ENCODE data around the gene GLUL. TPM values are rescaled to one million over a fixed set of nuclear protein-coding genes. Genes with fewer than 3 reads are reported as not detected.

Gene GLUL
- total and polyA plus RNA-seq, 2 donors (not counting 1 experiment from before 2014, with no cell fraction given): 38.9 to 44.2 TPM

DNA sequence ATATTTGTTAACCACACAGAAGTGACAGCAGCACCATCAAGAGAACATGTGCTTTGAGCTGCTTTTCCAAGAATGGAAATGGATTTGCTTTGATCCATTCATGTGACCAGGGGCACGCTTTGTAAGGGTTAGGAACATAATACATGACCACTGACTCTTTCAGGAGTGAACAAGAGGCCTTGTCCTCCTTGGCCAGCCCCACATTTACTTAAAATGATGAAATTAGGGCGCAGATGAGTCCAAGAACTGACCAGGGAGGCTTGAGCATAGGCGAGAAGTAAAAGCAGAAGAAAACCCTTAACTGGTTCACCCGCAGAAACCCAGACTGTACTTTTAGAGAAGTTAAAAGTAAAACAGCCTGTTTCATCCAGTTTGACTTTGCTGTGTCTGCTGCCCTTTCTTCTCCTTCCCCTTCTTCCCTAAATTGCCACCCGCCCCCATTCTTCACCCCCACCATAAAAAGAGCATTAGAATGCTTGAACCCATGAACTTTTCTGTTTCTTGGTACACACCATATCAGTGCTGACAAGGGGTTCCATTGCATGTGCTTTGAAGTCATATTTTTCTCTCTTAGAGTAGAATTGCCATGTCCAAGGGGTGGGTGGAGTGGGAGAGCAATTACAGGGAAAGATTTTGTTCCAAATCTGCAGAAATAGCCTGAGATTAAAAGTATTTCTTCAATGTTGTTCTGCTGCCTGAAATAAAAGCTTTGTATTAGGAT, 2.6 kb upstream of the GLUL start:
- Mint-ChIP-seq H3K4me3 (no peak overlapping the region), H3K27ac (no peak overlapping the region)
- intact Hi-C loops (cut with micrococcal nuclease): loop anchor here (5.0 kb wide), 3 partner anchors 62 to 1762 kb away; partner anchors contain the start of genes RGS16 and XPR1

More for the DNA sequence above, 2.6 kb upstream of the GLUL start:
- POLR2A ChIA-PET: no interaction called here
- peaks cover 22 to 35% of the 10 kb centered on the region in 2 donors for H3K4me1 ChIP-seq (ENCODE audit: control insufficient read depth in 2 of 2, insufficient read depth in 2 of 2, low read length in 2 of 2)
- H3K4me3 ChIP-seq (ENCODE audit: control extremely low read depth in 1 of 5, extremely low read depth in 1 of 5, insufficient read depth in 1 of 5, low read depth in 2 of 5, low read length in 4 of 5): peak overlapping the region in 1 of 5 experiments; percentile 21
- CTCF ChIA-PET: interaction anchor here (0.6 to 11.0 kb wide), 4 partner anchors 17 to 309 kb away, joined by 3 to 378 read pairs (median 24); no protein-coding TSS in a partner anchor
- H4K20me1 ChIP-seq (ENCODE audit: control insufficient read depth, insufficient read depth, low read length, poor library complexity, severe bottlenecking): no peaks in the 10 kb centered on the region
- H3K27me3 ChIP-seq (replicated peaks in 1 of 4; ENCODE audit: control extremely low read depth in 1 of 4, control insufficient read depth in 3 of 4, insufficient read depth in 4 of 4, low read length in 3 of 4): peaks cover 0 to 17% (median 6%) of the 10 kb centered on the region in 4 experiments
- no peak for TF ChIP-seq EZH2 (IDR thresholded peaks at IDR 0.05; ENCODE audit: borderline replicate concordance, insufficient read depth, low read depth, low read length, poor library complexity, severe bottlenecking)
- no peak for TF ChIP-seq CTCF (IDR thresholded peaks at IDR 0.05)
- no peak for ATAC-seq (ENCODE audit: low read depth)
- no peak overlapping the region for H2AFZ ChIP-seq (ENCODE audit: insufficient read depth, low read depth, low read length, poor library complexity, severe bottlenecking)
- no peak for DNase-seq
- H3K9me3 ChIP-seq (ENCODE audit: control extremely low read depth in 1 of 3, control insufficient read depth in 2 of 3, insufficient read depth in 1 of 3, low read length in 2 of 3): no peaks in the 10 kb centered on the region
- H3K9me3 Mint-ChIP-seq (ENCODE audit: insufficient read depth): no peaks in the 10 kb centered on the region
- peaks cover 30% of the 10 kb centered on the region for H3K4me1 Mint-ChIP-seq
- peaks cover 4% of the 10 kb centered on the region for H3K27me3 Mint-ChIP-seq
- WGBS (ENCODE audit: insufficient coverage): 33% methylated on average over 3 of the region's 5 CpGs
- H3K9ac ChIP-seq (ENCODE audit: low read length): no peak overlapping the region
- H3K79me2 ChIP-seq (ENCODE audit: control insufficient read depth, insufficient read depth, low read length): peaks cover 15% of the 10 kb centered on the region
- no peaks in the 10 kb centered on the region for H3K36me3 ChIP-seq (replicated peaks in 1 of 2; ENCODE audit: control extremely low read depth in 1 of 2, control insufficient read depth in 1 of 2, extremely low read depth in 1 of 2, insufficient read depth in 2 of 2, low read length in 1 of 2)
- no peak overlapping the region for H3K27ac ChIP-seq (ENCODE audit: low read length in 2 of 2)
- H3K4me2 ChIP-seq (replicated peaks; ENCODE audit: low read depth, low read length, poor library complexity, severe bottlenecking): no peak overlapping the region

Measured in B cell (primary cell).